GM12878 (cell line): ENCODE measurements around the gene PORCN. TPM values are rescaled to one million over a fixed set of nuclear protein-coding genes. Genes with fewer than 3 reads are reported as not detected.

Experiments
- ASH2L ChIP-seq: fragments of 300-600, 200-600 bp; sonication (generic); IDR thresholded peaks from 2 replicates; pipeline ENCODE4 v1.6.1; 2017; ENCODE audit warnings: low read depth, mild to moderate bottlenecking, borderline replicate concordance
- GABPA ChIP-seq: IDR thresholded peaks from 2 replicates; pipeline ENCODE4 v1.6.1; 2014; ENCODE audit warnings: antibody characterized with exemption, low read depth, mild to moderate bottlenecking, inconsistent platforms
- IKZF1 ChIP-seq: fragments of 450-650 bp; conservative IDR thresholded peaks from 2 replicates; pipeline ENCODE4 v1.6.1; 2017; ENCODE audit warnings: antibody characterized with exemption, mild to moderate bottlenecking
- MEF2B ChIP-seq: fragments of 450-650 bp; IDR thresholded peaks from 2 replicates; pipeline ENCODE4 v1.6.1; 2018; ENCODE audit warnings: mild to moderate bottlenecking, moderate library complexity; ENCODE audit not compliant: partially characterized antibody, poor library complexity, severe bottlenecking
- MXI1 ChIP-seq: fragments of 150-350 bp; IDR thresholded peaks from 2 replicates; pipeline ENCODE4 v1.6.1; 2011; ENCODE audit warnings: low read depth, mild to moderate bottlenecking, inconsistent platforms, low read length, improper control_type of control experiment
- NFIC ChIP-seq: IDR thresholded peaks from 2 replicates; pipeline ENCODE4 v1.6.1; 2012; ENCODE audit warnings: low read depth, mild to moderate bottlenecking, inconsistent platforms, low read length, moderate library complexity
- NKRF ChIP-seq: fragments of 450-650 bp; conservative IDR thresholded peaks from 2 replicates; pipeline ENCODE4 v1.6.1; 2017; ENCODE audit warnings: mild to moderate bottlenecking, moderate library complexity
- PAX8 ChIP-seq: fragments of 450-650 bp; IDR thresholded peaks from 2 replicates; pipeline ENCODE4 v1.6.1; 2017; ENCODE audit warnings: mild to moderate bottlenecking, moderate library complexity
- POU2F2 ChIP-seq: IDR thresholded peaks from 3 replicates; pipeline ENCODE4 v1.6.1; 2011; ENCODE audit warnings: low read depth, mild to moderate bottlenecking, low read length, borderline replicate concordance
- PRDM15 ChIP-seq: fragments of 450-650 bp; formaldehyde crosslinking; IDR thresholded peaks from 2 replicates; pipeline ENCODE4 v1.4.0; 2020; ENCODE audit warnings: mild to moderate bottlenecking, moderate library complexity
- SRF ChIP-seq, 2 experiments: IDR thresholded peaks; 2 replicates each; pipeline ENCODE4 v1.6.1; 2011; ENCODE audit warnings: low read depth in 2 of 2, low read length in 2 of 2, mild to moderate bottlenecking in 1 of 2, moderate library complexity in 1 of 2
- STAT3 ChIP-seq: IDR thresholded peaks from 2 replicates; pipeline ENCODE4 v1.6.1; 2011; ENCODE audit warnings: low read depth, low read length, improper control_type of control experiment
- USF2 ChIP-seq: IDR thresholded peaks from 2 replicates; pipeline ENCODE4 v1.6.1; 2011; ENCODE audit warnings: low read depth, low read length, improper control_type of control experiment, borderline replicate concordance
- ZNF217 ChIP-seq: fragments of 450-650 bp; IDR thresholded peaks from 2 replicates; pipeline ENCODE4 v1.6.1; 2017; ENCODE audit warnings: antibody characterized with exemption, mild to moderate bottlenecking
- ZNF24 ChIP-seq: fragments of 450-650 bp; IDR thresholded peaks from 2 replicates; pipeline ENCODE4 v1.6.1; 2017; ENCODE audit warnings: antibody characterized with exemption, mild to moderate bottlenecking
- ZNF687 ChIP-seq: fragments of 450-650 bp; IDR thresholded peaks from 2 replicates; pipeline ENCODE4 v1.6.1; 2017; ENCODE audit warnings: mild to moderate bottlenecking, moderate library complexity
- polyA plus RNA-seq, 11 experiments: library from polyadenylated mRNA; depleted of rRNA in 4 of 11; unstranded in 6 of 11; stranded (reverse) in 5 of 11; fragments of >200 nt; fragmentation: Nextera tagmentation in 4 of 11; fragmentation: Illumina TruSeq in 1 of 11; extraction: Ambion mirVana in 4 of 11; extraction: Trizol in 1 of 11; gene quantifications; 1 replicate in 1 of 11; 2 replicates in 10 of 11; pipeline versions ENCODE4 v1.2.1 to v1.2.3, GENCODE V29; 2011 to 2016; ENCODE audit warnings: inconsistent platforms in 2 of 11, missing spikeins in 2 of 11, low read depth in 1 of 11
- total RNA-seq, 4 experiments: library from RNA; depleted of rRNA in 3 of 4; stranded (reverse); fragments of >200 nt in 3 of 4; fragmentation: Illumina TruSeq in 1 of 4; extraction: Trizol in 1 of 4; gene quantifications; 2 replicates each; pipeline versions ENCODE4 v1.2.1 to v1.2.3, GENCODE V29; 2013 to 2021

The PORCN gene
- total and polyA plus RNA-seq, 10 of the 15 experiments (the other 5 are each of a cell fraction or from before 2014, with no cell fraction given) = 0.27 to 21.0 (median 14.1) TPM

GRCh38 chrX:48508400-48509244 lies at the start of gene PORCN (continued):
- TF ChIP-seq PRDM15 (no peak), IKZF1 (peak; percentile 78), GABPA (0 out of 2 replicates have a peak, but pooled peaks have one; percentile 48), ZNF24 (no peak), MEF2B (peak; percentile 71), PAX8 (no peak), ASH2L (no peak), ZNF687 (no peak), STAT3 (no peak), POU2F2 (peak; percentile 91), ZNF217 (no peak; the same call in 1 of the 2 replicates), SRF (IDR thresholded peaks at IDR 0.05; ENCODE audit: low read depth in 2 of 2, low read length in 2 of 2) (no peak), USF2 (no peak), MXI1 (peak; percentile 37; the same call in 1 of the 2 replicates), NFIC (no peak), NKRF (no peak; the same call in 1 of the 2 replicates)
